Stimulated activated CD8-positive, alpha-beta memory T cell treated with anti-CD3 and anti-CD28 coated beads, Interleukin-7, amount 100 ng/mL, for 4 hours (primary cell): ENCODE results near the gene GHRHR.

Experiments used
- DNase-seq, 2 donors: peaks; one replicate each; pipeline ENCODE4 v3.0.0-alpha.2; 2020; ENCODE audit warnings: low read depth in 2 of 2

GHRHR gene

GRCh38 chr7:31003097-31003496 lies 39.3 kb downstream of the GHRHR start:
- no peak for DNase-seq

GRCh38 chr7:31003721-31004120 lies 40.0 kb downstream of the GHRHR start:
- no peak for DNase-seq

- no peak for DNase-seq
Measured at GRCh38 chr7:31004393-31004792, 40.6 kb downstream of the GHRHR start.

GRCh38 chr7:31006857-31007256 lies 43.1 kb downstream of the GHRHR start:
- no peak for DNase-seq

- no peak for DNase-seq
Measured at GRCh38 chr7:31007634-31008033, 43.9 kb downstream of the GHRHR start.

GRCh38 chr7:31014826-31015225 lies 51.1 kb downstream of the GHRHR start:
- DNase-seq: no peak

GRCh38 chr7:31017032-31017675 lies 53.4 kb downstream of the GHRHR start:
- no peak for DNase-seq

GRCh38 chr7:31017721-31018120 lies 54.0 kb downstream of the GHRHR start:
- DNase-seq: no peak

GRCh38 chr7:31019509-31019908 lies 55.8 kb downstream of the GHRHR start:
- no peak for DNase-seq

- no peak for DNase-seq
Measured at GRCh38 chr7:31020161-31020560, 56.4 kb downstream of the GHRHR start.

- DNase-seq: no peak
Measured at GRCh38 chr7:31020652-31021051, 56.9 kb downstream of the GHRHR start.

- DNase-seq: no peak
Measured at GRCh38 chr7:31022117-31022516, 58.4 kb downstream of the GHRHR start.

- no peak for DNase-seq
Measured at GRCh38 chr7:31022726-31023125, 59.0 kb downstream of the GHRHR start.

- no peak for DNase-seq
Measured at GRCh38 chr7:31023877-31024276, 60.1 kb downstream of the GHRHR start.

GRCh38 chr7:31027161-31027965 lies 63.6 kb downstream of the GHRHR start:
- DNase-seq: no peak

- DNase-seq: no peak
Measured at GRCh38 chr7:31028006-31028405, 64.3 kb downstream of the GHRHR start.

- no peak for DNase-seq
Measured at GRCh38 chr7:31028417-31028992, 64.8 kb downstream of the GHRHR start.
